Psoas muscle (tissue), 8 donors: ENCODE measurements around the gene NEFH. TPM values are rescaled to one million over a fixed set of nuclear protein-coding genes. Genes with fewer than 3 reads are reported as not detected.

ENCODE experiments used
- ATAC-seq, 4 donors: fragments of 200-7000 bp; cut with Tn5 transposase; one replicate each; pipeline ENCODE4 v1.9.1; 2020; ENCODE audit warnings: moderate library complexity in 3 of 4, mild to moderate bottlenecking in 2 of 4
- DNase-seq, 2 donors: peaks; one replicate each; pipeline ENCODE4 v3.0.0-alpha.2; 2020
- H3K27ac ChIP-seq: fragments of 200-600 bp; one replicate; pipeline ENCODE4 v1.8.0; 2022
- H3K27me3 ChIP-seq, 3 donors: fragments of 200-600 bp in 1 of 3; one replicate each; pipeline versions ENCODE4 v1.6.1 to v1.8.0; 2013 to 2022; ENCODE audit warnings: low read length in 2 of 3, mild to moderate bottlenecking in 2 of 3, moderate library complexity in 1 of 3; ENCODE audit not compliant: insufficient read depth in 3 of 3
- H3K36me3 ChIP-seq, 2 donors: fragments of 200-600 bp in 1 of 2; one replicate each; pipeline versions ENCODE4 v1.6.1 to v1.8.0; 2013 to 2022; ENCODE audit warnings: low read depth in 1 of 2, mild to moderate bottlenecking in 1 of 2, moderate library complexity in 1 of 2; ENCODE audit not compliant: insufficient read depth in 1 of 2
- H3K4me1 ChIP-seq: fragments of 200-600 bp; one replicate; pipeline ENCODE4 v1.8.0; 2022
- H3K4me3 ChIP-seq: fragments of 200-600 bp; one replicate; pipeline ENCODE4 v1.8.0; 2022; ENCODE audit warnings: mild to moderate bottlenecking
- H3K9me3 ChIP-seq: fragments of 200-600 bp; one replicate; pipeline ENCODE4 v1.8.0; 2022
- CTCF ChIP-seq: fragments of 200-600 bp; IDR thresholded peaks from one replicate; pipeline ENCODE4 v1.8.0; 2022; ENCODE audit warnings: antibody characterized with exemption
- WGBS, 3 donors: extraction: QIAGEN DNeasy Blood & Tissue Kit; methylation state at CpG; one replicate each; pipeline versions ENCODE4 v1.1.6 to v1.1.7; 2013; 5-methylcytosine and 5-hydroxymethylcytosine counted together
- intact Hi-C, 2 donors: fragments of 100-400 bp; cut with DNase I; formaldehyde crosslinking; loops; one replicate each; pipeline versions ENCODE4 v1.11.0 to v1.14.2; 2022
- polyA plus RNA-seq, 3 donors: library from polyadenylated mRNA; stranded (reverse); fragments of 200-250 nt; gene quantifications; one replicate each; pipeline ENCODE4 v1.2.3, GENCODE V29; 2013
- total RNA-seq, 4 donors: library from RNA; stranded (reverse); fragmentation: NEBNext Ultra II Directional in 2 of 4; extraction: Animal tissue kit (Norgen Biotek cat#: 25700) in 2 of 4; gene quantifications; one replicate each; pipeline versions ENCODE4 v1.2.1 to v1.2.4, GENCODE V29; 2021 to 2023
- donor health status: healthy with polysubstance abuse.
- donor health status: DM: no; HTN: no; CAD: no; lungs with moderate emphysema.
- donor health status: Bipolar disorder and iron deficiency.
- donor health status: healthy.
- donor health status: DM: yes; HTN: yes; CAD: no.
- donor health status: DM: no; HTN: no; CAD: no.
- donor health status: DM: no; HTN: no; CAD: no.
- donor health status: DM: yes; HTN: yes; CAD: no.

NEFH gene
- total and polyA plus RNA-seq, 7 donors = 0.06 to 0.54 (median 0.18) TPM

- no peaks in the 10 kb centered on the region for H3K4me1 ChIP-seq
- H3K4me3 ChIP-seq = no peak overlapping the region
- TF ChIP-seq CTCF = no peak
- H3K27ac ChIP-seq = no peak overlapping the region
- H3K9me3 ChIP-seq = no peaks in the 10 kb centered on the region
- ATAC-seq = no peak
- WGBS, 3 donors = 81 to 86% (median 84%) methylated on average over 8 of the region's 8 CpGs
- no peak for DNase-seq
- intact Hi-C loops = no loop called here
- H3K27me3 ChIP-seq = no peaks in the 10 kb centered on the region
- peaks cover 9 to 89% of the 10 kb centered on the region in 2 donors for H3K36me3 ChIP-seq
Observed at GRCh38 chr22:29511126-29511862, 31.3 kb downstream of the NEFH start.

GRCh38 chr22:29512031-29512430 lies 32.0 kb downstream of the NEFH start:
- WGBS, 3 donors = 21 to 49% (median 37%) methylated on average over 4 of the region's 4 CpGs
- no peak overlapping the region for H3K27ac ChIP-seq
- ATAC-seq = peak in 1 of 4 donors; percentile 24
- no peaks in the 10 kb centered on the region for H3K9me3 ChIP-seq
- H3K36me3 ChIP-seq = peaks cover 7 to 89% of the 10 kb centered on the region in 2 donors
- TF ChIP-seq CTCF = no peak
- intact Hi-C loops = no loop called here
- H3K4me3 ChIP-seq = no peak overlapping the region
- no peaks in the 10 kb centered on the region for H3K4me1 ChIP-seq
- DNase-seq = no peak
- no peaks in the 10 kb centered on the region for H3K27me3 ChIP-seq

GRCh38 chr22:29517215-29517908 lies 37.3 kb downstream of the NEFH start:
- no peak overlapping the region for H3K27ac ChIP-seq
- DNase-seq = no peak

GRCh38 chr22:29518427-29518826 lies 38.4 kb downstream of the NEFH start:
- intact Hi-C loops = no loop called here
- Histone ChIP-seq H3K9me3 (no peaks in the 10 kb centered on the region), H3K27me3 (no peaks in the 10 kb centered on the region), H3K36me3 (peaks cover 2 to 86% of the 10 kb centered on the region in 2 donors), H3K27ac (no peak overlapping the region), H3K4me3 (no peak overlapping the region), H3K4me1 (no peaks in the 10 kb centered on the region)
- no peak for DNase-seq
- 92 to 96% (median 93%) methylated on average over 5 of the region's 5 CpGs for whole genome bisulfite sequencing, 3 donors
- TF ChIP-seq CTCF = no peak
- no peak for ATAC-seq

More at GRCh38 chr22:29517215-29517908, 37.3 kb downstream of the NEFH start:
- Histone ChIP-seq H3K27me3 (no peaks in the 10 kb centered on the region), H3K4me1 (no peaks in the 10 kb centered on the region), H3K9me3 (no peaks in the 10 kb centered on the region), H3K4me3 (no peak overlapping the region), H3K36me3 (peaks cover 0 to 84% of the 10 kb centered on the region in 2 donors)
- no peak for TF ChIP-seq CTCF
- intact Hi-C loops = no loop called here
- WGBS, 3 donors = 27 to 46% (median 30%) methylated on average over 5 of the region's 5 CpGs
- ATAC-seq = peak; percentile 63 to 88 (median 77)
